Mammary epithelial cell (primary cell): Measurements from ENCODE around the gene RPP40.

Experiments
- CTCF ChIP-seq, 2 donors: IDR thresholded peaks in 1 of 2; conservative IDR thresholded peaks in 1 of 2; 2 replicates each; pipeline ENCODE4 v1.5.1; 2011 to 2012; ENCODE audit warnings: inconsistent platforms in 2 of 2, low read length in 2 of 2, mild to moderate bottlenecking in 2 of 2, control low read depth in 1 of 2, low read depth in 1 of 2; ENCODE audit not compliant: insufficient read depth in 1 of 2; ENCODE audit errors: extremely low read depth in 1 of 2
- EZH2 ChIP-seq: IDR thresholded peaks from 2 replicates; pipeline ENCODE4 v1.6.1; 2012; ENCODE audit warnings: low read length, inconsistent platforms, borderline replicate concordance

- TF ChIP-seq CTCF (conservative IDR thresholded peaks at IDR 0.05 in 1 of 2, IDR thresholded peaks at IDR 0.05 in 1 of 2; ENCODE audit: extremely low read depth in 1 of 2, insufficient read depth in 1 of 2, low read depth in 1 of 2, low read length in 2 of 2) (no peak), EZH2 (no peak)
Observed at GRCh38 chr6:5044866-5045265, 41.0 kb upstream of the RPP40 start.
